RWPE2 (cell line): ENCODE results near the gene TFDP2.

Source experiments
- ATAC-seq: fragments of 200-7000 bp; cut with Tn5 transposase; 3 replicates; pipeline ENCODE4 v1.9.1; 2021; ENCODE audit warnings: low read depth
- DNase-seq: peaks from one replicate; pipeline ENCODE4 v3.0.0-alpha.2; 2020; ENCODE audit warnings: low spot score
- H3K27ac ChIP-seq: fragments of 450-650 bp; 2 replicates; pipeline ENCODE4 v1.5.1; 2017; ENCODE audit warnings: mild to moderate bottlenecking; ENCODE audit not compliant: poor library complexity, severe bottlenecking
- H3K27me3 ChIP-seq: fragments of 250-450 bp; sonication (Bioruptor Pico); 2 replicates; pipeline ENCODE4 v1.5.1; 2021; ENCODE audit warnings: mild to moderate bottlenecking, moderate library complexity; ENCODE audit not compliant: insufficient read depth, poor library complexity, severe bottlenecking
- H3K36me3 ChIP-seq: fragments of 250-450 bp; sonication (Bioruptor Pico); 2 replicates; pipeline ENCODE4 v1.5.1; 2020; ENCODE audit warnings: low read depth, mild to moderate bottlenecking, moderate library complexity
- H3K4me1 ChIP-seq: fragments of 250-450 bp; sonication (Bioruptor Pico); 2 replicates; pipeline ENCODE4 v1.5.1; 2021; ENCODE audit warnings: mild to moderate bottlenecking, moderate library complexity; ENCODE audit not compliant: insufficient read depth, poor library complexity, severe bottlenecking
- H3K4me3 ChIP-seq: fragments of 250-450 bp; sonication (Bioruptor Pico); 2 replicates; pipeline ENCODE4 v1.5.1; 2021; ENCODE audit warnings: mild to moderate bottlenecking, moderate library complexity; ENCODE audit not compliant: severe bottlenecking
- H3K9me3 ChIP-seq: fragments of 250-450 bp; sonication (Bioruptor Pico); 2 replicates; pipeline ENCODE4 v1.5.1; 2021; ENCODE audit warnings: mild to moderate bottlenecking, moderate library complexity; ENCODE audit not compliant: severe bottlenecking
- TF ChIP-seq, protein P1 (sequence below): fragments of 450-650 bp; IDR thresholded peaks from one replicate; pipeline ENCODE4 v1.5.1; 2017; ENCODE audit warnings: mild to moderate bottlenecking, moderate library complexity; ENCODE audit not compliant: poor library complexity, severe bottlenecking

TFDP2 gene

DNA sequence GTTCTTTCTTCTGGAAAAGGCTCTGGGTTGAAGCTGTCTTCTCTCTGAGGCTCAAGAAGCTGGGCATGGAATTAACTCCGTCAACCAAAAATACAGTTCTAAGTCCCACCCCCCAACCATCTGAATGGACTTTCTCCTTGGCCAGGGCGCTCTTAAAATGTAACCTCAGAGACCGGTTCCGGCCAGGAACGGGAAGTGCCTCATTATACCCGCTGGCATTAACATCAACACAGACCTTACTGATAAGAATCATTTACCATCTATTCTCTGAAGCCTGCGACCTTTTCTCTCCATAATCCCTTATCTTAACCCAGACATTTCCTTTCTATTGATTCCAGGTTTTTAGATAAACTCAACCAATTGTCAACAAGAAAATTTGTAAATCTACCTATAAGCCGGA is 208.3 kb downstream of the TFDP2 start:
- Histone ChIP-seq H3K4me1 (peaks cover 24% of the 10 kb centered on the region), H3K27me3 (no peaks in the 10 kb centered on the region), H3K36me3 (no peaks in the 10 kb centered on the region), H3K4me3 (no peak overlapping the region), H3K27ac (peak overlapping the region; percentile 83), H3K9me3 (no peaks in the 10 kb centered on the region)
- TF ChIP-seq, protein P1, sequence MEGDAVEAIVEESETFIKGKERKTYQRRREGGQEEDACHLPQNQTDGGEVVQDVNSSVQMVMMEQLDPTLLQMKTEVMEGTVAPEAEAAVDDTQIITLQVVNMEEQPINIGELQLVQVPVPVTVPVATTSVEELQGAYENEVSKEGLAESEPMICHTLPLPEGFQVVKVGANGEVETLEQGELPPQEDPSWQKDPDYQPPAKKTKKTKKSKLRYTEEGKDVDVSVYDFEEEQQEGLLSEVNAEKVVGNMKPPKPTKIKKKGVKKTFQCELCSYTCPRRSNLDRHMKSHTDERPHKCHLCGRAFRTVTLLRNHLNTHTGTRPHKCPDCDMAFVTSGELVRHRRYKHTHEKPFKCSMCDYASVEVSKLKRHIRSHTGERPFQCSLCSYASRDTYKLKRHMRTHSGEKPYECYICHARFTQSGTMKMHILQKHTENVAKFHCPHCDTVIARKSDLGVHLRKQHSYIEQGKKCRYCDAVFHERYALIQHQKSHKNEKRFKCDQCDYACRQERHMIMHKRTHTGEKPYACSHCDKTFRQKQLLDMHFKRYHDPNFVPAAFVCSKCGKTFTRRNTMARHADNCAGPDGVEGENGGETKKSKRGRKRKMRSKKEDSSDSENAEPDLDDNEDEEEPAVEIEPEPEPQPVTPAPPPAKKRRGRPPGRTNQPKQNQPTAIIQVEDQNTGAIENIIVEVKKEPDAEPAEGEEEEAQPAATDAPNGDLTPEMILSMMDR, result no peak
- ATAC-seq (no peak), DNase-seq (no peak)

DNA sequence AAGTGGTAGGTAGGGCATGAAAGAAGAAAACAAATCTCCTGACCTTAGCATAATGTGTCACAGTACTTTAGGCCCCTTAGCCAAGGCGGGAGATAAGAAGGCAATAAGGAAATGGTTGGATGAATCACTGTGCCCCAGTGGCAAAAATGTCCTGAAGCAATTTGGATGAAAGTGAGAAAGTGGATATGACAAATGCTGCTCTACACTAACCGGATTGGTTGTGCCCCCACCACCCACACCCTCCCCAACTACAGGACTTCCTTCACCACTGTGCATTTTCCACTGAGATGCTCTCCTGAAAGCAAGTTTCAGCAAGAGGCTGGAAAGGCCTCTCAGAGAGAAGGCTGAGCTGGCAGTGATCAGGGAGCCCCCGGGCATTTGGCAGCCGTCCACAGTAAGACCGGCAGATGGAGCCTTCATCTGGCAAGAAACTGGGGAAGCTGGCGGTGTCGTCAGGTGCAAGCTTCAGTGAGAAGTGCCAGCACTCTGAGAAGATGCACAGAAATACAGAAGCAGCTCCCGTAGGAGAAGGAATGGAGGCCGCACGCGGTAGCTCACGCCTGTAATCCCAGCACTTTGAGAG is 209.1 kb downstream of the TFDP2 start:
- DNase-seq (peak; percentile 95), ATAC-seq (peak; percentile 95)
- no peak overlapping the region for H3K4me3 ChIP-seq
- TF ChIP-seq, protein P1, result peak; percentile 35
- H3K9me3 ChIP-seq, result no peaks in the 10 kb centered on the region
- peak overlapping the region; percentile 83 for H3K27ac ChIP-seq
- H3K36me3 ChIP-seq, result no peaks in the 10 kb centered on the region
- H3K27me3 ChIP-seq, result no peaks in the 10 kb centered on the region
- peaks cover 24% of the 10 kb centered on the region for H3K4me1 ChIP-seq

DNA sequence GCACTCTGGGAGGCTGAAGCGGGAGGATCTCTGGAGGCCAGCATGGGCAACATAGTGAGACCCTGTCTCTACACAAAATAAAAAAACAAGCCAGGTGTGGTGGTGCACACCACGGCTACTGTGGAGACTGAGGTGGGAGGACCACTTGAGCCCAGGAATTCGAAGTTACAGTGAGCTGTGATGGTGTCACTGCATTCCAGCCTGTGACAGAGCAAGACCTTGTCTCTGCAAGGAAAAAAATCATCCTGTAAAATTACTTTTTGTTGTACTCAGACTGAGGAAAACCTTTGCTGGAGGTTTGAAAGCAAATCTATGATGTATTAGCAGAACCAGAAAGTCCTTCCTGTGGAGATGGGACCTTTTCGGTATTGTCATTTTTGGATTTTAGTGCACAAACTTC is 209.6 kb downstream of the TFDP2 start:
- no peaks in the 10 kb centered on the region for H3K36me3 ChIP-seq
- ATAC-seq (peak; percentile 1; the same call in 2 of the 3 replicates), DNase-seq (no peak)
- TF ChIP-seq, protein P1, result no peak
- H3K9me3 ChIP-seq, result no peaks in the 10 kb centered on the region
- H3K4me1 ChIP-seq, result peaks cover 24% of the 10 kb centered on the region
- H3K4me3 ChIP-seq, result no peak overlapping the region
- H3K27me3 ChIP-seq, result no peaks in the 10 kb centered on the region
- peak overlapping the region; percentile 83 for H3K27ac ChIP-seq

DNA sequence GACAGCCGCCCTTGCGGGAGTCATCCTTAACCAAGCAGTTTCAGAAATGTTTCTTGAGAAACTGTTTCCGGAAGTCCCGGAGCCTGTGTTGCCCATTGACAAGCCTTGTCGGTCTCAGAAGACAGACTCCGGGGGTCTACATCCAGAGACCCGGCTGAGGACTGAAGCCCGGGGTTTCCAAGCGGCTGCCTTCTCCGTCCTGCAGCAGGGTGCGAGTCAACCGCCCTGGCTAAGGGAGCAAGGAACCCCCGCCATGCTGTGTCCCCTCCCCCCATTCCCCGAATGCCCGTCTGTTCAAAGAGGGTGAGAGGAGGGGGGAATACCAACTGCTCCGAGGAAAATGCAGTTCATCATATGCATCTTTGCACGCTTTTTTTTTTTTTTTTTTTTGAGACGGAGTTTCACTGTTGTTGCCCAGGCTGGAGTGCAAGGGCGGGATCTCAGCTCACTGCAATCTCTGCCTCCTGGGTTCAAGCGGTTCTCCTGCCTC is 211.3 kb downstream of the TFDP2 start:
- no peak overlapping the region for H3K4me3 ChIP-seq
- DNase-seq (no peak), ATAC-seq (no peak)
- H3K4me1 ChIP-seq, result peaks cover 24% of the 10 kb centered on the region
- no peaks in the 10 kb centered on the region for H3K9me3 ChIP-seq
- H3K27me3 ChIP-seq, result no peaks in the 10 kb centered on the region
- no peaks in the 10 kb centered on the region for H3K36me3 ChIP-seq
- peak overlapping the region; percentile 83 for H3K27ac ChIP-seq
- TF ChIP-seq, protein P1, result no peak

GRCh38 chr3:141934354-141934753 is 215.0 kb downstream of the TFDP2 start:
- ATAC-seq (no peak), DNase-seq (no peak)
- no peak overlapping the region for H3K27ac ChIP-seq
- H3K36me3 ChIP-seq, result no peaks in the 10 kb centered on the region
- peaks cover 9% of the 10 kb centered on the region for H3K4me1 ChIP-seq
- no peak overlapping the region for H3K4me3 ChIP-seq
- TF ChIP-seq, protein P1, result no peak
- H3K27me3 ChIP-seq, result no peaks in the 10 kb centered on the region
- H3K9me3 ChIP-seq, result no peaks in the 10 kb centered on the region
